A549 (cell line): ENCODE measurements around the gene DYNC1I1. TPM values are rescaled to one million over a fixed set of nuclear protein-coding genes. Genes with fewer than 3 reads are reported as not detected.

Source experiments
- ATAC-seq, 2 experiments: fragments of 200-7000 bp in 1 of 2; fragments of >200 bp in 1 of 2; cut with Nextera tagmentation in 1 of 2; cut with Tn5 transposase in 1 of 2; 3 replicates each; pipeline versions ENCODE4 v1.8.0 to v1.9.1; 2018 to 2020; ENCODE audit warnings: mild to moderate bottlenecking in 1 of 2, moderate library complexity in 1 of 2
- CTCF ChIA-PET: fragments of 300-600 bp; sonication (Branson Sonifier 250); formaldehyde crosslinking; extraction: SDS; loops from one replicate; lab custom pipeline; 2021; ENCODE audit warnings: antibody characterized with exemption, inconsistent platforms; lab: Yijun Ruan, JAX
- POLR2A ChIA-PET: fragments of 350-600 bp; formaldehyde crosslinking; extraction: SDS; loops from one replicate; lab custom pipeline; 2021; ENCODE audit warnings: antibody characterized with exemption, inconsistent platforms; lab: Yijun Ruan, JAX
- DNase-seq, 2 experiments: peaks; one replicate each; pipeline versions ENCODE4 v3.0.0 to v3.0.0-alpha.2; 2011 to 2016; ENCODE audit warnings: low read depth in 1 of 2, low spot score in 1 of 2
- FAIRE-seq: peaks from 2 replicates; lab custom pipeline; 2011; peaks lifted over from hg19 to GRCh38; lab: Jason Lieb, UNC
- H3K27ac ChIP-seq, 2 experiments: fragments of >200 bp; sonication (Bioruptor Twin); formaldehyde crosslinking; 3 replicates each; pipeline ENCODE4 v1.5.1; 2016 to 2017
- H3K4me1 ChIP-seq: fragments of >200 bp; sonication (Bioruptor Twin); formaldehyde crosslinking; 3 replicates; pipeline ENCODE4 v1.6.1; 2016
- H3K4me2 ChIP-seq: fragments of >200 bp; sonication (Bioruptor Twin); formaldehyde crosslinking; 3 replicates; pipeline ENCODE4 v1.6.1; 2016
- H3K4me3 ChIP-seq: fragments of >200 bp; sonication (Bioruptor Twin); formaldehyde crosslinking; 3 replicates; pipeline ENCODE4 v1.5.1; 2016
- H3K9me3 ChIP-seq: fragments of >200 bp; sonication (Bioruptor Twin); formaldehyde crosslinking; 3 replicates; pipeline ENCODE4 v1.6.1; 2016
- CBX2 ChIP-seq: fragments of 200-600 bp; sonication (generic); IDR thresholded peaks from 2 replicates; pipeline ENCODE4 v1.6.1; 2016; ENCODE audit warnings: low read depth, mild to moderate bottlenecking, borderline replicate concordance
- CHD2 ChIP-seq: fragments of 150-350 bp; IDR thresholded peaks from 2 replicates; pipeline ENCODE4 v1.6.1; 2014; ENCODE audit warnings: low read length; ENCODE audit not compliant: partially characterized antibody
- E2F6 ChIP-seq: IDR thresholded peaks from 2 replicates; pipeline ENCODE4 v1.6.1; 2012; ENCODE audit warnings: low read depth, borderline replicate concordance
- EHMT2 ChIP-seq: fragments of 200-600 bp; sonication (generic); IDR thresholded peaks from 2 replicates; pipeline ENCODE4 v1.6.1; 2016; ENCODE audit warnings: antibody characterized with exemption, low read depth, mild to moderate bottlenecking, moderate library complexity
- EP300 ChIP-seq, 2 experiments: fragments of >200 bp; sonication (Bioruptor Twin); formaldehyde crosslinking; IDR thresholded peaks; 2 replicates in 1 of 2; 3 replicates in 1 of 2; pipeline ENCODE4 v1.6.1; 2016 to 2017
- ESRRA ChIP-seq: fragments of 150-350 bp; IDR thresholded peaks from 2 replicates; pipeline ENCODE4 v1.6.1; 2014; ENCODE audit warnings: mild to moderate bottlenecking, low read length, borderline replicate concordance
- FOSL2 ChIP-seq, 2 experiments: fragments of 450-650 bp in 1 of 2; fragments of >200 bp in 1 of 2; sonication (Bioruptor Twin) in 1 of 2; formaldehyde crosslinking; IDR thresholded peaks; 2 replicates each; pipeline versions ENCODE4 v1.5.0 to v1.6.1; 2016 to 2020; ENCODE audit warnings: mild to moderate bottlenecking in 1 of 2, moderate library complexity in 1 of 2
- GATA3 ChIP-seq: IDR thresholded peaks from 2 replicates; pipeline ENCODE4 v1.6.1; 2012; ENCODE audit warnings: borderline replicate concordance
- HMGXB4 ChIP-seq: fragments of 250-450 bp; sonication (Bioruptor Pico); IDR thresholded peaks from 2 replicates; pipeline ENCODE4 v1.5.0; 2021; ENCODE audit warnings: mild to moderate bottlenecking, moderate library complexity, borderline replicate concordance
- HOXA7 ChIP-seq: fragments of 250-450 bp; sonication (Bioruptor Pico); IDR thresholded peaks from 2 replicates; pipeline ENCODE4 v1.5.0; 2020; ENCODE audit warnings: mild to moderate bottlenecking, moderate library complexity
- HOXB13 ChIP-seq: fragments of 250-450 bp; sonication (Bioruptor Pico); IDR thresholded peaks from 2 replicates; pipeline ENCODE4 v1.5.0; 2020; ENCODE audit warnings: low read depth, mild to moderate bottlenecking, moderate library complexity
- HOXB5 ChIP-seq: fragments of 250-450 bp; sonication (Bioruptor Pico); IDR thresholded peaks from 2 replicates; pipeline ENCODE4 v1.5.0; 2020; ENCODE audit warnings: mild to moderate bottlenecking, moderate library complexity
- KDM1A ChIP-seq: fragments of 200-600 bp; sonication (generic); IDR thresholded peaks from 2 replicates; pipeline ENCODE4 v1.6.1; 2016; ENCODE audit warnings: low read depth, mild to moderate bottlenecking
- MAFK ChIP-seq: fragments of 450-650 bp; IDR thresholded peaks from 2 replicates; pipeline ENCODE4 v1.6.1; 2014; ENCODE audit not compliant: partially characterized antibody
- MAX ChIP-seq: IDR thresholded peaks from 2 replicates; pipeline ENCODE4 v1.6.1; 2012
- MAZ ChIP-seq: fragments of 150-350 bp; IDR thresholded peaks from 2 replicates; pipeline ENCODE4 v1.6.1; 2014; ENCODE audit warnings: antibody characterized with exemption, low read depth, low read length, borderline replicate concordance
- NFE2L2 ChIP-seq: fragments of 150-350 bp; conservative IDR thresholded peaks from 2 replicates; pipeline ENCODE4 v1.6.1; 2014; ENCODE audit warnings: low read length
- NPAS2 ChIP-seq: fragments of 250-450 bp; sonication (Bioruptor Pico); IDR thresholded peaks from 2 replicates; pipeline ENCODE4 v1.8.0; 2022; ENCODE audit warnings: mild to moderate bottlenecking, moderate library complexity, borderline replicate concordance
- NR3C1 ChIP-seq: fragments of >200 bp; sonication (Bioruptor Twin); formaldehyde crosslinking; IDR thresholded peaks from 3 replicates; pipeline ENCODE4 v1.6.1; 2017
- PHF8 ChIP-seq: fragments of 200-600 bp; sonication (generic); IDR thresholded peaks from 2 replicates; pipeline ENCODE4 v1.6.1; 2016; ENCODE audit warnings: low read depth, mild to moderate bottlenecking, antibody characterized with exemption, moderate library complexity, borderline replicate concordance
- RAD21 ChIP-seq, 2 experiments: fragments of >200 bp in 1 of 2; sonication (Bioruptor Twin) in 1 of 2; formaldehyde crosslinking in 1 of 2; IDR thresholded peaks in 1 of 2; conservative IDR thresholded peaks in 1 of 2; 2 replicates in 1 of 2; 3 replicates in 1 of 2; pipeline ENCODE4 v1.6.1; 2012 to 2018; ENCODE audit warnings: inconsistent platforms in 1 of 2
- RFX5 ChIP-seq: fragments of 450-650 bp; IDR thresholded peaks from 2 replicates; pipeline ENCODE4 v1.7.1; 2014; ENCODE audit warnings: antibody characterized with exemption, mild to moderate bottlenecking, moderate library complexity
- TP53 ChIP-seq: fragments of 250-450 bp; sonication (Bioruptor Pico); IDR thresholded peaks from 2 replicates; pipeline ENCODE4 v1.5.0; 2021; ENCODE audit warnings: mild to moderate bottlenecking, moderate library complexity
- USF2 ChIP-seq: fragments of 450-650 bp; IDR thresholded peaks from 2 replicates; pipeline ENCODE4 v1.6.1; 2014; ENCODE audit warnings: antibody characterized with exemption
- ZFP36 ChIP-seq: fragments of 450-650 bp; IDR thresholded peaks from 2 replicates; pipeline ENCODE4 v1.6.1; 2014; ENCODE audit warnings: borderline replicate concordance; ENCODE audit not compliant: partially characterized antibody
- WGBS: methylation state at CpG from one replicate; pipeline ENCODE4 v1.1.6; 2017; ENCODE audit errors: missing lambda C conversion rate; 5-methylcytosine and 5-hydroxymethylcytosine counted together
- polyA plus RNA-seq, 4 experiments: library from polyadenylated mRNA; depleted of rRNA in 3 of 4; stranded (reverse); fragments of >200 nt; fragmentation: RNase III in 1 of 4; extraction: RNeasy Plus Mini Kit Qiagen cat#74134 plus additional on column Dnase treatment in 1 of 4; gene quantifications; 2 replicates in 3 of 4; 3 replicates in 1 of 4; pipeline ENCODE4 v1.2.3, GENCODE V29; 2011 to 2017
- TF ChIP-seq, protein P1 (sequence below): fragments of 150-350 bp; IDR thresholded peaks from 2 replicates; pipeline ENCODE4 v1.6.1; 2014; ENCODE audit warnings: low read depth, mild to moderate bottlenecking, low read length
- TF ChIP-seq, protein P2 (sequence below): fragments of 200-600 bp; sonication (generic); IDR thresholded peaks from 2 replicates; pipeline ENCODE4 v1.6.1; 2016; ENCODE audit warnings: antibody characterized with exemption, mild to moderate bottlenecking, moderate library complexity

DYNC1I1 gene
- polyA plus RNA-seq, 2 of the 4 experiments (the other 2 are of a cell fraction), result 0.04 TPM; not detected in 1

DNA sequence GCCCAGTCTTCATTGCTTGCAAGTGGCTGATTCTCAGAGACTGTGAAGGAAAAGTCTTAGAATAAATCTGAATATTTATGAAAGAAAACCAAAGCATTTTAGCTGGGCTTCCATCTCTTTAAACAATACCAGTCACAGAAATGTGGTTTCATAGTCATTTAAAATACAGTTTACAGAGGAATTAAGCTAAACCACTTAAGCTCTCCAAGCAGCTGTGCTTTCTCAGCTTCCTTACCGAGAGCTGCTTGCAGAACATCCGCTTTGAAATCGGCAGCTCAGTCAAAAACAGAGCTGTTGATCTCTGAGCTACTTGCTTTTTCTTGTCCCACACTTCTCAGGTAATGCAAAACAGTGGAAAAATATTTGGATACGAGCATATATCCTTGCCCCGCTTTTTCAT lies 134.5 kb downstream of the DYNC1I1 start:
- no peaks in the 10 kb centered on the region for H3K9me3 ChIP-seq
- CTCF ChIA-PET, result interaction anchor here (0.5 to 4.2 kb wide), 4 partner anchors 9 to 1121 kb away, joined by 3 to 22 read pairs (median 3); no protein-coding TSS in a partner anchor
- POLR2A ChIA-PET, result no interaction called here
- H3K4me2 ChIP-seq, result no peak overlapping the region
- 20% methylated on average over 5 of the region's 5 CpGs for WGBS
- no peak for FAIRE-seq
- DNase-seq, result no peak
- no peak overlapping the region for H3K4me3 ChIP-seq
- H3K27ac ChIP-seq, result no peak overlapping the region
- no peak for TF ChIP-seq HOXB5 (CRISPR knock-in tag)
- no peak for TF ChIP-seq NR3C1
- TF ChIP-seq GATA3, result no peak
- no peak for TF ChIP-seq E2F6
- no peak for TF ChIP-seq CHD2
- TF ChIP-seq, protein P1, sequence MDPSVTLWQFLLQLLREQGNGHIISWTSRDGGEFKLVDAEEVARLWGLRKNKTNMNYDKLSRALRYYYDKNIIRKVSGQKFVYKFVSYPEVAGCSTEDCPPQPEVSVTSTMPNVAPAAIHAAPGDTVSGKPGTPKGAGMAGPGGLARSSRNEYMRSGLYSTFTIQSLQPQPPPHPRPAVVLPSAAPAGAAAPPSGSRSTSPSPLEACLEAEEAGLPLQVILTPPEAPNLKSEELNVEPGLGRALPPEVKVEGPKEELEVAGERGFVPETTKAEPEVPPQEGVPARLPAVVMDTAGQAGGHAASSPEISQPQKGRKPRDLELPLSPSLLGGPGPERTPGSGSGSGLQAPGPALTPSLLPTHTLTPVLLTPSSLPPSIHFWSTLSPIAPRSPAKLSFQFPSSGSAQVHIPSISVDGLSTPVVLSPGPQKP, result no peak
- no peak for TF ChIP-seq MAFK
- no peak for TF ChIP-seq TP53 (CRISPR knock-in tag)
- TF ChIP-seq RFX5, result no peak
- no peak for TF ChIP-seq NPAS2 (CRISPR knock-in tag)
- TF ChIP-seq, protein P2, sequence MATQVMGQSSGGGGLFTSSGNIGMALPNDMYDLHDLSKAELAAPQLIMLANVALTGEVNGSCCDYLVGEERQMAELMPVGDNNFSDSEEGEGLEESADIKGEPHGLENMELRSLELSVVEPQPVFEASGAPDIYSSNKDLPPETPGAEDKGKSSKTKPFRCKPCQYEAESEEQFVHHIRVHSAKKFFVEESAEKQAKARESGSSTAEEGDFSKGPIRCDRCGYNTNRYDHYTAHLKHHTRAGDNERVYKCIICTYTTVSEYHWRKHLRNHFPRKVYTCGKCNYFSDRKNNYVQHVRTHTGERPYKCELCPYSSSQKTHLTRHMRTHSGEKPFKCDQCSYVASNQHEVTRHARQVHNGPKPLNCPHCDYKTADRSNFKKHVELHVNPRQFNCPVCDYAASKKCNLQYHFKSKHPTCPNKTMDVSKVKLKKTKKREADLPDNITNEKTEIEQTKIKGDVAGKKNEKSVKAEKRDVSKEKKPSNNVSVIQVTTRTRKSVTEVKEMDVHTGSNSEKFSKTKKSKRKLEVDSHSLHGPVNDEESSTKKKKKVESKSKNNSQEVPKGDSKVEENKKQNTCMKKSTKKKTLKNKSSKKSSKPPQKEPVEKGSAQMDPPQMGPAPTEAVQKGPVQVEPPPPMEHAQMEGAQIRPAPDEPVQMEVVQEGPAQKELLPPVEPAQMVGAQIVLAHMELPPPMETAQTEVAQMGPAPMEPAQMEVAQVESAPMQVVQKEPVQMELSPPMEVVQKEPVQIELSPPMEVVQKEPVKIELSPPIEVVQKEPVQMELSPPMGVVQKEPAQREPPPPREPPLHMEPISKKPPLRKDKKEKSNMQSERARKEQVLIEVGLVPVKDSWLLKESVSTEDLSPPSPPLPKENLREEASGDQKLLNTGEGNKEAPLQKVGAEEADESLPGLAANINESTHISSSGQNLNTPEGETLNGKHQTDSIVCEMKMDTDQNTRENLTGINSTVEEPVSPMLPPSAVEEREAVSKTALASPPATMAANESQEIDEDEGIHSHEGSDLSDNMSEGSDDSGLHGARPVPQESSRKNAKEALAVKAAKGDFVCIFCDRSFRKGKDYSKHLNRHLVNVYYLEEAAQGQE, result no peak
- TF ChIP-seq FOSL2 (IDR thresholded peaks at IDR 0.05), result no peak
- TF ChIP-seq FOSL2 (CRISPR knock-in tag; IDR thresholded peaks at IDR 0.05), result no peak
- TF ChIP-seq PHF8, result no peak
- no peak for TF ChIP-seq MAZ
- TF ChIP-seq CBX2, result no peak
- no peak for TF ChIP-seq NFE2L2
- TF ChIP-seq ESRRA, result no peak
- TF ChIP-seq RAD21 (conservative IDR thresholded peaks at IDR 0.05 in 1 of 2, IDR thresholded peaks at IDR 0.05 in 1 of 2), result no peak
- no peak for TF ChIP-seq USF2
- no peak for TF ChIP-seq HOXA7 (CRISPR knock-in tag)
- H3K4me1 ChIP-seq, result no peaks in the 10 kb centered on the region
- ATAC-seq, result no peak

DNA sequence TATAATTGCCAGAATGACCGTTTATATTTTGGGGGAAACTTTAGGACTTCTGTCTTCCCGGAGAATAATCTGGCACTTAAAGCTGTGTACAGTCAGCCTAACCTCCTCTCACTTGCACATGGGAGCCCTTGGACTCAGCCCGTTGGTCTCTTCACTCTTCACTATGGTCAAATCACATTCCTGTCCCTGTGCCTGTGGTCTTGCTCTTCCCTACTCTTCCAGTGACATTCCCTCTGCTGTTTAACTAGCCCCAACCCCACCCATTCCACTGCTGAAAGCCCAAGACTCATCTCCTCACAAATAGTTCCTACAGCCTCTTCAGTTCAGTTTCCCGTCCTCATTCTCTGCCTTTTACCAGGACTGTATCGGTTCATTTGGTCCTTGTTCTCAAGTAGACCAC lies 135.0 kb downstream of the DYNC1I1 start:
- FAIRE-seq (no peak), ATAC-seq (no peak)
- TF ChIP-seq HOXA7 (CRISPR knock-in tag), result no peak
- no peak for TF ChIP-seq CHD2
- no peak for TF ChIP-seq CBX2
- TF ChIP-seq KDM1A, result no peak
- no peak for TF ChIP-seq MAX
- no peak for TF ChIP-seq ZFP36
- no peak for TF ChIP-seq E2F6
- TF ChIP-seq HOXB13 (CRISPR knock-in tag), result no peak
- no peak for TF ChIP-seq EHMT2
- no peak for TF ChIP-seq HMGXB4 (CRISPR knock-in tag)
- TF ChIP-seq EP300 (IDR thresholded peaks at IDR 0.05), result no peak

More for the DNA sequence above, 135.0 kb downstream of the DYNC1I1 start:
- POLR2A ChIA-PET, result no interaction called here
- DNase-seq, result no peak
- Histone ChIP-seq H3K4me1 (no peaks in the 10 kb centered on the region), H3K27ac (no peak overlapping the region), H3K4me2 (no peak overlapping the region), H3K9me3 (no peaks in the 10 kb centered on the region), H3K4me3 (no peak overlapping the region)
- CTCF ChIA-PET, result interaction anchor here (1.2 to 4.2 kb wide), 2 partner anchors 9 to 184 kb away, joined by 3 to 22 read pairs; no protein-coding TSS in a partner anchor
- WGBS, result 10% methylated on average over 5 of the region's 5 CpGs
